ENCODE measurements around the gene DAPK3.
"Not testable (repeated sequence)": the region's sequence is repeated elsewhere in the genome, so short reads cannot be mapped to it uniquely, and the experiment has no call there.

The DAPK3 gene

DNA sequence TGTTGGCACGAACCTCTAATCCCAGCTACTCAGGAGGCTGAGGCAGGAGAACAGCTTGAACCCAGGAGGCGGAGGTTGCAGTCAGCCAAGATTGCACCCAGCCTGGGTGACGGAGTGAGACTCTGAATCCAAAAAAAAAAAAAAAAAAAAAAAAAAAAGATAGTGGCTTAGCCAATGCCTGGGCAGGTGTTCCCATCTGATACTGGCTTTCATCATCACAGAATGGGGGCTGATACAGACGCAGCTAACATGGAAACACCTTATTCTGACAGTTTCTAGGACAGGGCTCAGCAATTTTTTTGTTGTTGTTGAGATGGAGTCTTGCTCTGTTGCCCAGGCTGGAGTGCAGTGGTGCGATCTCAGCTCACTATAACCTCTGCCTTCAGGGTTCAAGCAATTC, 29.9 kb upstream of the DAPK3 start:
- not testable (repeated sequence) for DNase-seq

- not testable (repeated sequence) for DNase-seq
Observed at GRCh38 chr19:3998667-3999412, 27.9 kb upstream of the DAPK3 start.

DNA sequence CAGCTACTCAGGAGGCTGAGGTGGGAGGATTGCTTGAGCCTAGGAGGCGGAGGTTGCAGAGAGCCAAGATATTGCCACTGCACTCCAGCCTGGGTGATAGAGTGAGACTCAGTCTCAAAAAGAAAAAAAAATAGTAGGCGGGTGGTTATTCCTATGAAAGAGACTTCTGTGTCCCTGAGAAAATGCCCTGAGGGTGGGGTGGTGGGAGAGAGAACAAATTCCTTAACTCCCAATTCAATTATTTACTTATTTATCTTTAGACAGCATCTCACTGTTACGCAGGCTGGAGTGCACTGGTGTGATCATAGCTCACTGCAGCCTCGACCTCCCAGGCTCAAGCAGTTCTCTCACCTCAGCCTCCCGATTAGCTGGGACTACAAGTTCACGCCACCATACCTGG, 24.7 kb upstream of the DAPK3 start:
- DNase-seq, result no peak

DNA sequence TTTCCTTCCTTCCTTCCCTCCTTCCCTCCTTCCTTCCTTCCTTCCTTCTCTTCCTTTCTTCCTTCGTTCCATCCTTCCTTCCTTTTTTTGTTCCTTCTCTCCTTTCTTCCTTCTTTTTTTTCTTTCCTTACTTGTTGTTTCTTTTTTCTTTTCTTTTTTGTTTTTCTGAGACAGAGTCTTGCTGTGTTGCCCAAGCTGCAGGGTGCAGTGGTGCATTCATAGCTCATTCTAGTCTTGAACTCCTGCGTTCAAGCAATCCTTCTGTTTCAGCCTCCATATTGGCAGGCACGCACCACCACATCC, 19.9 kb upstream of the DAPK3 start:
- DNase-seq, result no peak

DNA sequence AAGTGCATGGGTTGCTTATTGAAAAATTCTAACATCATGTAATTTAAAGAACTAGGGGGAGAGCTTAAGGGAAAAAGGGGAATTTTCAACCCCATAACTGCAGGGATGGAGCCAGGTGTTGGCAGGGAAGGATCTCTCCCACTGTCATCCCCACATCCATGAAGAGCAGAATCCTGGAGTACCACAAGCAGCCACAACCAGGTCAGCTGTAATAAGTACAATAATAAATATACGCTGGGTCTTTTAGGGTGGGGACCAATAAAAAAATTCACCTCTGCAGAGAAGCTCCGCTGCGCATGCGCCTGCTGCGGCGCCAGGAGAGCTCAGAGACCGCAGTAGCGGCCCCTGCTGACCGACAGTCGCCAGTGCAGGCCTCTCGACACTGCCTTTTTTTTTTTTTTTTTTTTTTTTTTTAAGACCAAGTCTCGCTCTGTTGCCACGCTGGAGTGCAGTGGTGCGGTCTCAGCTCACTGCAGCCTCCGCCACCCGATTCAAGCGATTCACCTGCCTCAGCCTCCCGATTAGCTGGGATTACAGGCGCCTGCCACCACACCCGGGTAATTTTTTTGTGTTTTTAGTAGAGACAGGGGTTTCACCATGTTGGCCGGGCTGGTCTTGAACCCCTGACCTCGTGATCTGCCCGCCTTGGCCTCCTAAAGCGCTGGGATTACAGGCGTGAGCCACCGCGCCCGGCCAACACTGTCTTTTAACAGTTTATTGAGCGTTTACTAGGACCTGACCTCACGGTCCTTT, 16.9 kb upstream of the DAPK3 start:
- DNase-seq, result peak; percentile 79

DNA sequence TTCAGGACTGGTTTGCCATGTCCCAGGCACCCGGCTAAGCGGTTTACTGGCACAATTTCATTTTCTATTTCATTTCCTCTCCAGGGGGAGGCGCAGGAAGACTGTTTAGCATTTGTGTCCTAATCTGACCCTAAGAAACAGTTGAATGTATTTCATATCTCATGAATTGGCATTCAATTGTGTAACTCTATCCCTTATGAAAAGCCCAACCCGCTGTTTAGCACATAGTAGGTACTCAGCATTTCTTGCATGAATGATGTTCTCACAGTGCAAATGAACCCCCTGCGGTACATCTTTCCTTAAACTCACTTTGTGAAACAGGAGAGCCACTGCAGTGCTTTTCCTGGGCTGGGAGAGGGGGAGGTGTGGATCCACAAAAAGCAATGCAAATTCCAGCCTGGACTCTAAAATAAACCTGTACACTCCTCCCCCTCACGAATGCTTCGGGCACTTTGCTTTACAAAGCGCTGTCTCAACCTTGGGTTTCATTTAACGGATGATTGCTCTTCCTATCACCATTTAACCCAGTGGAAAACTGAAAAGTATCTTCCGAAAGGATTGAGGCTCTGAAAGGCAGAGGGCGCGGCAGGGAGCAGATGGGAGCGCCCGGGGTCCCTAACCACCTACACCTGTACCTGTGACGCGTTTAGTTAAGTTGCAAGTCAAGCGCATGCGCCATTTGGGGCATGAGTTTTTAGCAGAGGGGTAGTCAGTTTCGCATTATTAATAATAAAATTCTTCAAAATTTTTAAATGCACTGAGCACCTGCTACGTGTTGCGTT, 15.6 kb upstream of the DAPK3 start:
- DNase-seq, result peak; percentile 76

DNA sequence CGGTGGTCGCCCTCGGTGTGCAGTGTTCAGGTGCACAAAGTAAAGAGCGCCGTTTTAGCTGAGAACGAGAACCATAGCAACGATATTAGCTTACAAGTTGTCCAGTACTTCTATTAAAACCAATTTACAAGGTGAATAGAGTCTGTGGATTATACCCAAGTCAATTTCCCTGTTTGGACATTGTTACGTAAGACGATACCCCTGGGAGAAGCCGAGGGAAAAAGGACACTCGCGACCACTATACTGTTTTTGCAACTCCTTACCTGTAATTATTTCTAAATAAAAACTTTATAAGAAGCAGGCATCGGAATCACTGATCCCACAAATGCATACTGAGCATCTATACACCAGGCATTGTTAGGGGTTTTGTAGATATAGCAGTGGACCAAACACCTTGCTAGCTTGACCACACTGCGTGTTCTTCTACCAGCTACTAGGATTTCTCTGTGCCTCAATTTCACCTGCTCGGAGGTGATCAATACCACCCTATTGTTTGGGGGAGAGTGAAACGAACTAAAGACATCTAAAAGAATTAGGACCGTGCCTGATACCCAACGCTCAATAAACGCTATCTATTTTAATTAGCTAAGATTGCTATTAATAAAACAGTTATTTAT, 14.9 kb upstream of the DAPK3 start:
- DNase-seq, result no peak

- peak; percentile 83 for DNase-seq
Observed at GRCh38 chr19:3984908-3985642, 14.2 kb upstream of the DAPK3 start, which contains the start of gene EEF2. EEF2 (minus strand) TSS chr19:3985463; CDS start chr19:3985380, 83 bp downstream.

- DNase-seq, result no peak
Observed at GRCh38 chr19:3984584-3984907, 13.6 kb upstream of the DAPK3 start.

GRCh38 chr19:3983936-3984583, 13.2 kb upstream of the DAPK3 start:
- no peak for DNase-seq

- no peak for DNase-seq
Observed at GRCh38 chr19:3983542-3983914, 12.6 kb upstream of the DAPK3 start.

- DNase-seq, result no peak
Observed at GRCh38 chr19:3982701-3983541, 12.0 kb upstream of the DAPK3 start.

DNA sequence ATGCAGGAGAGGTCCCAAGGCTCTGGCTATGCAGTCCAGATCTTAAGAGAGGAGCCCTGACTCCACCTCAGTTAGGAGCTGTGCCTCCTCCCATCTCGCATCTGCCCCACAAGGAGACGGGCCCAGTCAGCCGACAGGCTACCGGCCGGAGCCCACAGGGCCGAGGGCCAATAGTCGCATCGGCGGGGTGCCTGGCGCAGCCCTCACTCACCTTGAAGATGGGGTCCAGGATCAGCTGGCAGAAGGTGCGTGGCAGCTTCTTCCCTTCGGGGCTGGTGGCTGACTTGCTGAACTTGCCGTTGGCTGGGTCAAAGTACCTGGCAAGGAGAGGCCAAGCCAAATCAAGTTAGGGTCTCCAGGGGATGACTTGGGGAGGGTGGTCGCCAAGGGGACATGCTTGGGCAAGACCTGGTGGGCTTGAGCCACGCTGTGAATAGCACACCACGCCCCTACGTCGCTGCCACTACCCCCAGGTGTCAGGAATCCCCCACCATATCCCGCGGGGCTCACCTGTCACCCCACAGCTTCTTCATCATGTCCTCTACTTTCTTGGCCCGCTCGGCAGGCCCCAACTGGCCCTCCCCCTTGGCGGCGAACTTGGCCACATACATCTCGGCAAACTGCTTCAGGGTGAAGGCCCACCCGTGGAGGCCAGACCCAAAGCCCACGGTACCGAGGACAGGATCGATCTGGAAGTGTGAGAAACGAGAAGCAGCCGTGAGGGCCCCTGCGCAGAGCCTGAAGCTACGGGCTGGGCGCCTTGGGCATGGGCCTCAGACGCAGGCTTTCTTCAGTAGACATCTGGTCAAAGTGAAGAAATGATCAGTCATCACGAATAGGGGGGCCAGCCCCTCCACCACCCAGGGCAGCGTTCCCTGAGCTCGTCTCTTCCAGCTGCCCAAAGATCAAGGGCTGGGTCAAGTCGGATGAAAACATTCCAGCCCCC, 11.1 kb upstream of the DAPK3 start:
- no peak for DNase-seq

GRCh38 chr19:3981373-3981735, 10.5 kb upstream of the DAPK3 start:
- DNase-seq, result no peak

GRCh38 chr19:3980353-3981251, 9.7 kb upstream of the DAPK3 start:
- DNase-seq, result no peak

- DNase-seq, result no peak
Observed at GRCh38 chr19:3979674-3980352, 8.9 kb upstream of the DAPK3 start.

DNA sequence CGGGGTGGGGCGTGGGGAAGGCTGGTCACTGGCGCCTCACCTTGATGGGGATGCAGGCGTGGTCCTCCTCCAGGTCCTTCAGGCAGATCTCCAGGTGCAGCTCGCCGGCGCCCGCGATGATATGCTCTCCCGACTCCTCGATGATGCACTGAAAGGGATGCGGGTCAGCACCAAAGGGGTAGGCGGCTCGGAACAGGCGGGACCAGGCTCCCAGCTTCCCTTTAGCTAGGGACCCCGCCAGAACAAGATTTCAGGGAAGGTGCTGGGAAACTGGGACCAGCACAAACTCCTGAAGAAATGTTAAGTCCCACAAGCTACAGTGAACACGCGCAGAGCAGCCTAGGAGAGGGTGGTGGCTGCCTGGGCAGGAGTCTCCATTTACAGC, 8.4 kb upstream of the DAPK3 start:
- DNase-seq, result no peak

GRCh38 chr19:3978145-3978544, 7.2 kb upstream of the DAPK3 start:
- no peak for DNase-seq
